PC-3 (cell line): Measurements from ENCODE around the gene MROH2B. TPM values are rescaled to one million over a fixed set of nuclear protein-coding genes. Genes with fewer than 3 reads are reported as not detected.

Experiments
- ATAC-seq: fragments of 200-7000 bp; cut with Tn5 transposase; 2 replicates; pipeline ENCODE4 v1.9.1; 2020; ENCODE audit warnings: mild to moderate bottlenecking, moderate library complexity
- BruUV-seq: library from RNA; stranded (reverse); fragments of 400-500 nt; replicated peaks from 2 replicates; lab custom pipeline; 2021; lab: Mats Ljungman, UMichigan
- CTCF ChIA-PET: fragments of 300-600 bp; sonication (Branson Sonifier 250); formaldehyde crosslinking; loops from one replicate; lab custom pipeline; 2022; ENCODE audit warnings: antibody characterized with exemption; lab: Charles Lee
- POLR2A ChIA-PET: fragments of 300-600 bp; sonication (Branson Sonifier 250); formaldehyde crosslinking; loops from one replicate; lab custom pipeline; 2022; ENCODE audit warnings: antibody characterized with exemption; ENCODE audit not compliant: unreplicated experiment; lab: Charles Lee
- DNase-seq: peaks from one replicate; pipeline ENCODE4 v3.0.0-alpha.2; 2015
- H2AFZ ChIP-seq: fragments of 300-600 bp; sonication (generic); 2 replicates; pipeline ENCODE4 v1.6.0; 2016; ENCODE audit warnings: antibody characterized with exemption, low read length
- H3F3A ChIP-seq: fragments of 300-600 bp; sonication (generic); one replicate; pipeline ENCODE4 v1.6.0; 2017; ENCODE audit warnings: antibody characterized with exemption, low read length, control low read depth, mild to moderate bottlenecking; ENCODE audit not compliant: unreplicated experiment
- H3K27ac ChIP-seq: fragments of 300-600 bp; sonication (generic); 2 replicates; pipeline ENCODE4 v1.5.1; 2016; ENCODE audit warnings: mild to moderate bottlenecking, low read length
- H3K27me3 ChIP-seq: fragments of 300-600 bp; sonication (generic); 2 replicates; pipeline ENCODE4 v1.6.1; 2016; ENCODE audit warnings: low read length, mixed read lengths
- H3K36me3 ChIP-seq: fragments of 300-600 bp; sonication (generic); 2 replicates; pipeline ENCODE4 v1.6.1; 2016; ENCODE audit warnings: low read depth, mixed run types, low read length, mixed read lengths
- H3K4me1 ChIP-seq: fragments of 300-600 bp; sonication (generic); 2 replicates; pipeline ENCODE4 v1.5.1; 2016; ENCODE audit warnings: low read length; ENCODE audit not compliant: insufficient read depth
- H3K4me2 ChIP-seq: fragments of 300-600 bp; sonication (generic); 2 replicates; pipeline ENCODE4 v1.6.0; 2016; ENCODE audit warnings: low read length
- H3K4me3 ChIP-seq: fragments of 300-600 bp; sonication (generic); 2 replicates; pipeline ENCODE4 v1.5.1; 2016; ENCODE audit warnings: mild to moderate bottlenecking, low read length, mixed read lengths
- H3K79me2 ChIP-seq: fragments of 300-600 bp; sonication (generic); 2 replicates; pipeline ENCODE4 v1.6.1; 2017; ENCODE audit warnings: low read length, mixed read lengths
- H3K9ac ChIP-seq: fragments of 300-600 bp; sonication (generic); 2 replicates; pipeline ENCODE4 v1.6.0; 2016; ENCODE audit warnings: mild to moderate bottlenecking, low read length
- H3K9me2 ChIP-seq: fragments of 300-600 bp; sonication (generic); replicated peaks from 2 replicates; pipeline ENCODE4 v1.6.1; 2016; ENCODE audit warnings: mixed run types, low read length, mixed read lengths
- H3K9me3 ChIP-seq: fragments of 300-600 bp; sonication (generic); 2 replicates; pipeline ENCODE4 v1.6.1; 2016; ENCODE audit warnings: low read length, mixed read lengths
- H4K20me1 ChIP-seq: fragments of 300-600 bp; sonication (generic); 2 replicates; pipeline ENCODE4 v1.6.1; 2016; ENCODE audit warnings: low read length, mixed read lengths
- EZH2 ChIP-seq: fragments of 300-600 bp; sonication (generic); IDR thresholded peaks from one replicate; pipeline ENCODE4 v1.6.1; 2017; ENCODE audit warnings: antibody characterized with exemption, mild to moderate bottlenecking, low read length; ENCODE audit not compliant: unreplicated experiment
- EZH2phosphoT487 ChIP-seq: fragments of 300-600 bp; sonication (generic); IDR thresholded peaks from 2 replicates; pipeline ENCODE4 v1.6.1; 2018; ENCODE audit warnings: mild to moderate bottlenecking, antibody characterized with exemption, low read length, borderline replicate concordance
- intact Hi-C: fragments of 100-400 bp; cut with micrococcal nuclease; formaldehyde crosslinking; loops from 2 replicates; pipeline ENCODE4 v1.9.0; 2023
- total RNA-seq: library from RNA; depleted of rRNA; stranded (reverse); fragments of >200 nt; gene quantifications from 2 replicates; pipeline ENCODE4 v1.2.3, GENCODE V29; 2014
- TF ChIP-seq, protein P1 (sequence below): fragments of 300-600 bp; sonication (generic); conservative IDR thresholded peaks from 2 replicates; pipeline ENCODE4 v1.5.1; 2017; ENCODE audit warnings: antibody characterized with exemption, low read depth, mild to moderate bottlenecking, low read length

Gene MROH2B
- total RNA-seq, 1 experiment from 2014 or later: 0.04 TPM

DNA sequence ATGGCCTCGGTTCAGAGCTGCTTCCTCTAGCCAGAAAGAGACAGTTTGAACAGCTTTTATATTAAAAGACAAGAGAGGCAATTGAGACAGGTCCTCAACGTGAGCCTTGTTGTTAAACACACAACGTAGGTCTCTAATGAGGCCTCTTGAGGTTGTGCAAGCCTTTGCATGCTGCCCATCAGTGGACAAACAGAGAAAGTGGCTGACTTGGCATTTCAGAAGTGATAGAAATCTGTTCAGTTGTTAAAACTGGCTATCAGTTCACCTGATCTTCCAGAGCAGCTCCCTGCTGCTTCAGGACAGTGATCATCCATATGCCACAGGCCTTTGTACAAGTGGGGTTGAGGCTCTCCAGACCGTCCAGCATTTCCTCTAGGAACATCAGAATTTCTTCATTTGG is 58.8 kb downstream of the MROH2B start:
- H3K9ac ChIP-seq: no peak overlapping the region
- no peaks in the 10 kb centered on the region; the same call in 1 of the 2 replicates for H3K9me2 ChIP-seq
- no peak overlapping the region for H3K4me2 ChIP-seq
- H3K36me3 ChIP-seq: no peaks in the 10 kb centered on the region
- H2AFZ ChIP-seq: no peak overlapping the region
- no peak overlapping the region for H3K4me3 ChIP-seq
- DNase-seq (no peak), ATAC-seq (no peak)
- intact Hi-C loops: no loop called here
- H3K9me3 ChIP-seq: no peaks in the 10 kb centered on the region
- H3K79me2 ChIP-seq: no peaks in the 10 kb centered on the region
- TF ChIP-seq EZH2: no peak
- TF ChIP-seq, protein P1, sequence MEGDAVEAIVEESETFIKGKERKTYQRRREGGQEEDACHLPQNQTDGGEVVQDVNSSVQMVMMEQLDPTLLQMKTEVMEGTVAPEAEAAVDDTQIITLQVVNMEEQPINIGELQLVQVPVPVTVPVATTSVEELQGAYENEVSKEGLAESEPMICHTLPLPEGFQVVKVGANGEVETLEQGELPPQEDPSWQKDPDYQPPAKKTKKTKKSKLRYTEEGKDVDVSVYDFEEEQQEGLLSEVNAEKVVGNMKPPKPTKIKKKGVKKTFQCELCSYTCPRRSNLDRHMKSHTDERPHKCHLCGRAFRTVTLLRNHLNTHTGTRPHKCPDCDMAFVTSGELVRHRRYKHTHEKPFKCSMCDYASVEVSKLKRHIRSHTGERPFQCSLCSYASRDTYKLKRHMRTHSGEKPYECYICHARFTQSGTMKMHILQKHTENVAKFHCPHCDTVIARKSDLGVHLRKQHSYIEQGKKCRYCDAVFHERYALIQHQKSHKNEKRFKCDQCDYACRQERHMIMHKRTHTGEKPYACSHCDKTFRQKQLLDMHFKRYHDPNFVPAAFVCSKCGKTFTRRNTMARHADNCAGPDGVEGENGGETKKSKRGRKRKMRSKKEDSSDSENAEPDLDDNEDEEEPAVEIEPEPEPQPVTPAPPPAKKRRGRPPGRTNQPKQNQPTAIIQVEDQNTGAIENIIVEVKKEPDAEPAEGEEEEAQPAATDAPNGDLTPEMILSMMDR: no peak
- no peak for TF ChIP-seq EZH2phosphoT487
- H3F3A ChIP-seq: peaks cover 5% of the 10 kb centered on the region
- peaks cover 21% of the 10 kb centered on the region for H3K4me1 ChIP-seq
- no peaks in the 10 kb centered on the region for H3K27me3 ChIP-seq
- H3K27ac ChIP-seq: no peak overlapping the region
- no peaks in the 10 kb centered on the region for H4K20me1 ChIP-seq
- no TSS peak for BruUV-seq
- ChIA-PET CTCF (no interaction called here), POLR2A (no interaction called here)

DNA sequence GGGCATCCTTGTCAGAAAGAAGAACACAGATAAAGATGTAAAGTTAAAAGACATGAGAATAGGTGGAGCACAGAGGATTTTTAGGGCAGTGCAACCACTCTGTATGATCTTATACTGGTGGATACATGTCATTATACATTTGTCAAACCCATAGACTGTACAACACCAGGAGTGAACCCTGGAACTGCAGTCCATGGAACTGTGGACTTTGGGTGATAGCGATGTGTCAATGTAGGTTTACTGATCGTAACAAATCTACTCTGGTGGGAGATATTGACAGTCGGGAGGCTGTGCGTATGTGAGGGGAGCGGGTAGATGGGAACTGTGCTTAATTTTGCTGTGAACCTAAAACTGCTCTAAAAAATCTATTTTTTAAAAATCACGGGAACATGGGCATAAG is 60.6 kb downstream of the MROH2B start:
- intact Hi-C loops: no loop called here
- BruUV-seq: no TSS peak

DNA sequence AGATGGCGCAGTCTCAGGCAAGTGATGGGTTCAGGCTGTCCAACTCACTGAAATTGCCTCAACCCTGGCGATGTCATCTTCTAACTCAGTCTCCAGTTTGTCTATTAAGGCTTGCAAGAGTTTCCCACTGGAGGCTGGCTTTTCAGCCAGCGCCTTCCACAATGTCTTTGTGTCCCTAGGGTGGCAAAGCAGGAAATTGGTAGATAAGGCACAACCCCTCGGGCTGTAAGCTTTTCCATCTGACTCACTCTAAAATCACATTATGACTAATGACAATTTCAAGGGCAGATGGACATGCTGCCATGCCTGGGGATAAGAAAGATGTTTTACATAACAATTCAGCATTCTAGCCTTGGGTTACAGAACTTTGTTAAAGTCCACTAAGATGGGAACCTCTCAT is 61.9 kb downstream of the MROH2B start:
- peak; percentile 96 for ATAC-seq

More for the DNA sequence above, 60.6 kb downstream of the MROH2B start:
- no peaks in the 10 kb centered on the region for H4K20me1 ChIP-seq
- no peaks in the 10 kb centered on the region for H3K36me3 ChIP-seq
- H3K27me3 ChIP-seq: no peaks in the 10 kb centered on the region
- no peak overlapping the region for H3K4me2 ChIP-seq
- TF ChIP-seq EZH2phosphoT487 (no peak), EZH2 (no peak)
- TF ChIP-seq, protein P1: no peak
- no peaks in the 10 kb centered on the region for H3K9me3 ChIP-seq
- H3K9me2 ChIP-seq: no peaks in the 10 kb centered on the region; the same call in 1 of the 2 replicates
- DNase-seq: no peak
- H3K27ac ChIP-seq: no peak overlapping the region
- H3K79me2 ChIP-seq: no peaks in the 10 kb centered on the region
- no peak overlapping the region for H3K9ac ChIP-seq
- no peak overlapping the region for H3K4me3 ChIP-seq
- H3F3A ChIP-seq: peaks cover 5% of the 10 kb centered on the region
- no peak overlapping the region for H2AFZ ChIP-seq
- peaks cover 21% of the 10 kb centered on the region for H3K4me1 ChIP-seq
- no peak for ATAC-seq
- POLR2A ChIA-PET: no interaction called here
- CTCF ChIA-PET: no interaction called here

More for the DNA sequence above, 61.9 kb downstream of the MROH2B start:
- Histone ChIP-seq H3K9ac (no peak overlapping the region), H3K9me3 (no peaks in the 10 kb centered on the region), H3K9me2 (no peaks in the 10 kb centered on the region), H3K27ac (peak overlapping the region; percentile 56), H4K20me1 (no peaks in the 10 kb centered on the region), H3K79me2 (no peaks in the 10 kb centered on the region), H3K4me3 (no peak overlapping the region), H3K27me3 (no peaks in the 10 kb centered on the region), H3K4me1 (peaks cover 21% of the 10 kb centered on the region), H3K36me3 (no peaks in the 10 kb centered on the region), H2AFZ (no peak overlapping the region), H3F3A (peaks cover 5% of the 10 kb centered on the region), H3K4me2 (peak overlapping the region; percentile 19; the same call in 1 of the 2 replicates)
- peak; percentile 99 for DNase-seq
- intact Hi-C loops: loop anchor here (1.0 kb wide), 3 partner anchors 24 to 103 kb away; no protein-coding TSS in a partner anchor
- ChIA-PET CTCF (no interaction called here), POLR2A (no interaction called here)
- TF ChIP-seq, protein P1: no peak
- TF ChIP-seq EZH2: no peak
- no peak for TF ChIP-seq EZH2phosphoT487
- BruUV-seq: no TSS peak
